ACC112 (cell line): ENCODE data around the gene BBS9.

Experiments
- H2AFZ ChIP-seq: fragments of 200-600 bp; sonication (generic); one replicate; pipeline ENCODE4 v1.6.0; 2017; ENCODE audit warnings: antibody characterized with exemption, low read length; ENCODE audit not compliant: unreplicated experiment
- H3K27ac ChIP-seq: fragments of 200-600 bp; sonication (generic); 2 replicates; pipeline ENCODE4 v1.5.1; 2014; ENCODE audit warnings: low read depth, mild to moderate bottlenecking, antibody characterized with exemption, low read length, moderate library complexity
- H3K27me3 ChIP-seq: fragments of 200-600 bp; sonication (generic); 2 replicates; pipeline ENCODE4 v1.6.1; 2014; ENCODE audit warnings: mild to moderate bottlenecking, antibody characterized with exemption, low read length, moderate library complexity, mixed read lengths; ENCODE audit not compliant: insufficient read depth
- H3K36me3 ChIP-seq: fragments of 200-600 bp; sonication (generic); 2 replicates; pipeline ENCODE4 v1.6.1; 2016; ENCODE audit warnings: mild to moderate bottlenecking, antibody characterized with exemption, low read length, moderate library complexity, mixed read lengths; ENCODE audit not compliant: insufficient read depth
- H3K4me1 ChIP-seq: fragments of 200-600 bp; sonication (generic); one replicate; pipeline ENCODE4 v1.6.1; 2016; ENCODE audit warnings: low read length, mixed read lengths; ENCODE audit not compliant: insufficient read depth, unreplicated experiment, control insufficient read depth
- H3K4me3 ChIP-seq: fragments of 200-600 bp; sonication (generic); 2 replicates; pipeline ENCODE4 v1.5.1; 2014; ENCODE audit warnings: mild to moderate bottlenecking, low read depth, low read length
- H3K79me2 ChIP-seq: fragments of 200-600 bp; sonication (generic); one replicate; pipeline ENCODE4 v1.6.0; 2016; ENCODE audit warnings: low read length; ENCODE audit not compliant: control insufficient read depth, unreplicated experiment, insufficient read depth

BBS9 gene

DNA sequence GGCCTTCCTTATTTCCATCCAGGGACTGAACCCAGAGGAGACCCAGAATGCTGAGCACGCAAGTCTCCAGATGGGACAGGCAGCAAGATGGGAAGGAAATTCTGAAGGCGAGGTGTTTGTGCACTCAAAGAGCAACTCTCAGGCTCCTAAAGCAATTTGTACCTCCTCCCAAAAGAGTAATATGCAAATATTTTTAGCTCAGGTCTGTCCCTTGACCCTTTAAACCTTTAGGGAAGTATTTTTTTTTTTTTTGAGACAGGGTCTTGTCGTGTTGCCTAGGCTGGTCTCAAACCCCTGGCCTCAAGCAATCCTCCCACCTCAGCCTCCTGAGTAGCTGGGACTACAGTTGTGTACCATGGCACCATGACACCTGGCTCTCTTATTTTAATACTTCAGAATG is 28.6 kb upstream of the BBS9 start:
- H3K4me3 ChIP-seq = no peak overlapping the region
- H3K4me1 ChIP-seq = no peaks in the 10 kb centered on the region
- H3K27me3 ChIP-seq = no peaks in the 10 kb centered on the region
- H3K79me2 ChIP-seq = peaks cover 19% of the 10 kb centered on the region
- H3K36me3 ChIP-seq = peaks cover 29% of the 10 kb centered on the region
- H3K27ac ChIP-seq = no peak overlapping the region
- no peak overlapping the region for H2AFZ ChIP-seq

DNA sequence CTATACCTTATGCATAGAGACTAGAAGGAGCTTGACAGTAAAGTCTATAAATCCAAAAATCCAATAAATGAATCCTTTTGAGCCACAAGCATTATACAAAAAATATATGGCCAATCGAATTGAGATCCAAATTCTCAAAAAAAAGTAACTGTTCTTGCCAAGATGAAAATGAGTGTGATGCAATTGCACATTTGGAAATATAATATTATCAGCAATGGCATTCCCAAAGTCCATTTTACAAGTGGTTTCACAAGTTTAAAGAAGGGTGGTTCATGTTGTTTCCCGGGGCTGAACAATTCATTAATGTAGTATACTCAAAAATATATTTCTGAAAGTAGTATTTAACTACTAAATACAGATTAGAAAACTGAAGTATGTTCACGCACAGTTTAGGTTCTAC is 27.5 kb upstream of the BBS9 start:
- Histone ChIP-seq H3K79me2 (peaks cover 30% of the 10 kb centered on the region), H3K27me3 (no peaks in the 10 kb centered on the region), H3K4me3 (no peak overlapping the region), H3K27ac (no peak overlapping the region), H2AFZ (no peak overlapping the region), H3K36me3 (peaks cover 21% of the 10 kb centered on the region), H3K4me1 (no peaks in the 10 kb centered on the region)

DNA sequence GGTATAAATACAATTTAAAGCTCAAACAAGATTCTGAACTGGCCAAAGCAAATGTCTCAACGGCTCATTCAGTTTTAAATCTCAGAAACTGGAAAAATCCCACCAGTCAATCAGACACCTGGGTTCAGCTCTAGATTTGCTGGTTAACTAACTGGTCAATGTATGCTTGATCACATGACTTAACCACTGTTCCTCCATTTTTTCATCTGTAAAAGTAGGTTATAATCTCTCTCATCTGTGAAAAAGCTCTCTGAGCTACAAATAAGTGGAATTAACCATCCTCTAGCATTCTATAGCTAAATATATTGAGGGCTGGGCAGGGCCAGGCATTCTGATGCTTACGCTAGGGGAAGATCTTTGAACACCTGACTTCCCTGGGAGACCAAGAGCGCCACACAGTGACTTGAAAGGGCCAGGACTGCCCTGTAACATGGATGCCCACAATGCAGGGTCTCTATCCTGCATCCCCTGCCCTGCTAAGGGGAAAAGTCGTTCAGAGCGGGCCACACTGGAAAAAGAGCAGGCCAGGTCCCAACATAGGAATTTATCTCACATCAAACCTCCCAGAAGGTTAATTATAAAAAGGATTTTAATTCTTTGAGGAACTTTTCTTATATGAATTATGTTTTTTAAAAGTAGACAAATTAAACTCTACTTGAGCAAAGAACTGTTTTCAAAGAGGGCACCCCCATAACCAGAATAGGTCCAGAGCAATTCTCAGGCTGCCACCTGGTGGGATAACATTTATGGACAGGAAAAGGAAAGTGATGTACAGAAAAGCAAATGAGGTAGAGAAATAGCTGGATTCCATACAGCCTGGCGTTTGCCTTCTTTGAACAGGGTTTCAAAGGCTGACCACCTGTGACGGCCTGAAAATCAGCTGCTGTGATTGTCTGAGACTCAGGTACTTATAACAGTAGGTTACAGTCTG is 22.0 kb upstream of the BBS9 start:
- H3K4me1 ChIP-seq = peaks cover 18% of the 10 kb centered on the region
- peaks cover 51% of the 10 kb centered on the region for H3K79me2 ChIP-seq
- H3K4me3 ChIP-seq = peak overlapping the region; percentile 79
- peak overlapping the region; percentile 8 for H2AFZ ChIP-seq
- H3K36me3 ChIP-seq = peaks cover 5% of the 10 kb centered on the region; the same call in 1 of the 2 replicates
- H3K27me3 ChIP-seq = no peaks in the 10 kb centered on the region
- no peak overlapping the region for H3K27ac ChIP-seq

DNA sequence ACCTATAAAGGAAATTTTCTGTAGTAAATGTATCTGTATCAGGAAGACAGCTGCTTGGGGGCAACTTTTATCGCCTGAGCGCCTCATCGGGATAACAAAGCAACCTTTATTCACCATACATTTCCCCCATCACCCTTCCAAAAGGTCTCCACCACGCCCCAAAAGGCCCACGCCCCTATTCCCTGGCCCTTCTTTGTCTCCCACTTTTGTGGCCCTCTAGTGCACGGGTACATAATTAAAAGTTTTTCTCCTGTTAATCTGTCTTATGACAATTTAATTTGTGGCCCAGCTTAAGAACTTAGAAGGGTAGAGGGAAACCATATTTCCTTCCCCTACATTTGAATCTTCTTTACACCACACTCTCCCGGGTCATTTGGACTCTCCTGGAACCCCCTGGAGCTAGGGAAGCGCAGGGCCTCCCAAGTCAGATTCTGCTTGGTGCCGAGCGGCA is 20.8 kb upstream of the BBS9 start:
- Histone ChIP-seq H3K4me3 (peak overlapping the region; percentile 79), H3K4me1 (peaks cover 18% of the 10 kb centered on the region), H3K79me2 (peaks cover 47% of the 10 kb centered on the region), H3K36me3 (peaks cover 1% of the 10 kb centered on the region; the same call in 1 of the 2 replicates), H3K27ac (no peak overlapping the region), H3K27me3 (no peaks in the 10 kb centered on the region), H2AFZ (peak overlapping the region; percentile 8)

DNA sequence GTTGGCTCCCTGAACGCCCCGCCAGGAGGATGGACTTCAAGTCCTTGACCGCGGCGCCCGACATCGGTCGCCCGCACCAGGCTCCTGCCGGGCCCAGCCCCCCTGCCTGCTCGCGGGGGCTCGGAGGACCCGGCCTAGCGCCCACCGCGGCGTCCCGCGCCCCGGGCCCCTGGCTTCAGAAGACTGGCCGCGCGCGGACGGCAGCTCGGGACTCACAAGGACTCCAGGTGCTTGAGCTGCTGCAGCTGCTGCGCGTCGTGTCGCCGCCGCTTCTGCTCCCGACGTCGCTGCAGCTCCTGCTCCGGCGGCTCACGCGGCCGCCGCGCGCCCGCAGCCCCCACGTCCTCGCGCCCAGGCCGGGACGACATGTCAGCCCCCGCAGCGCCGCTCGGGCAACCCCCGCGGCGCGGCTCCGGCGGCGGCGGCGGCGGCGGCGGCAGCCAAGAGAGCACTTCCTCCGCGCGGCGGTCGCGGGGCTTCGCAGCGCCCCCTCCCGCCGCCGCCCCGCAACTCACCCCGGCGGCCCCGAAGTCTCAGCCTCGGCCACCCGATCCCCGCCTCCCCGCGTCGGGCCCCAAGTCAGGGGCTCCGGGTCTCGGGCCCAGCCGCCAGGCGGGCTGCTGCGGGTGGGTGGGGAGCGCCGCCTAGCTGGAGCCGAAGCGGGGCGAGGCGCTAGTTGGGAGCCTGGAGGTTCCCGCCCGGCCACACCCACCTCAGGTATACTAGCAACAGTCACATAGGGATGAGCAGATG is 20.2 kb upstream of the BBS9 start, which contains the start of gene RP9:
Gene RP9 (minus strand): TSS at position 400 of the 753 bp plus-strand sequence. CDS start 32 bp downstream, at position 368.
- Histone ChIP-seq H3K4me1 (peaks cover 18% of the 10 kb centered on the region), H3K79me2 (peaks cover 46% of the 10 kb centered on the region), H3K4me3 (peak within 1 kb of the TSS; percentile 79), H3K27me3 (no peaks in the 10 kb centered on the region), H3K27ac (peak within 1 kb of the TSS; percentile 17; the same call in 1 of the 2 replicates), H3K36me3 (no peaks in the 10 kb centered on the region), H2AFZ (peak within 1 kb of the TSS; percentile 44)

DNA sequence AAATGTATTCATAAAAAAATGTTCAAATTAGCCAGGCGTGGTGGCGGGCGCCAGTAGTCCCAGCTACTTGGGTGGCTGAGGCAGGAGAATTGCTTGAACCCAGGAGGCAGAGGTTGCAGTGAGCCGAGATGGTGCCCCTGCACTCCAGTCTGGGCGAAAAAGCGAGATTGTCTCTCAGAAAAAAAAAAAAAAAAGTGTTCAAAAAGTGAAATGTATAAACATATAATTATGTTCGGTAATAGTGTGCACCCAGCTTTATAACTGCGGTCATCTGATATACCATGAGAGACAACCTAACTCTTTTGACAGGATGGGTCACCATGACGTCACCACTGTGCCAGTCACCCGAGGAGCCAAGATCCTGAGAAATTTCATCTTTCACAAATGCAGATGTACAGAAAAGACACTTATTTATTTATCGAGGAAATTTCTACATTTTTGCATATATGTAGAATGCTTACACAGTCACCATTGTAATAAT is 19.6 kb upstream of the BBS9 start:
- Histone ChIP-seq H3K4me1 (peaks cover 18% of the 10 kb centered on the region), H2AFZ (peak overlapping the region; percentile 44), H3K79me2 (peaks cover 40% of the 10 kb centered on the region), H3K4me3 (peak overlapping the region; percentile 79), H3K27me3 (no peaks in the 10 kb centered on the region), H3K27ac (peak overlapping the region; percentile 17; the same call in 1 of the 2 replicates), H3K36me3 (no peaks in the 10 kb centered on the region)

DNA sequence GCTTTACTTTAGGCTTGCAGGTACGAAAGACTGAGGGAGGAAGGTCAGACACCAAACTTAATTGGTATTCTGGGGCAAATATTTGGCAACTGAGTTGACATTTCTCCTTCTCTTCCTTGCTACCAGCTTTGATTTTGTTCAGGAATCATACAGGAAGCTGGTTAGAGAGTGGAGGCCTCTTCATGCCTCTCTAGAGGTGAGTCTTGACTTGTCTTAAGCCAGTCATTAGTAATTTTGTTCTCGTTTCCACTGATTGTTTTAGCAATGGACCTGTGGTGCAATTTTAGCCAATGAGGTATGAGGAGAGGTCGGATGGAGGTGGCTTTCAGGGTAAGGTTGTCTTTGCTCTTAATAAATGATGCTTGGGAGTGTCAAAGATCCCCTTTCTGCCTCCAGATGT is 17.8 kb upstream of the BBS9 start:
- H3K4me3 ChIP-seq = no peak overlapping the region
- no peak overlapping the region for H2AFZ ChIP-seq
- no peaks in the 10 kb centered on the region for H3K27me3 ChIP-seq
- no peak overlapping the region for H3K27ac ChIP-seq
- H3K79me2 ChIP-seq = peaks cover 24% of the 10 kb centered on the region
- peaks cover 18% of the 10 kb centered on the region for H3K4me1 ChIP-seq
- H3K36me3 ChIP-seq = no peaks in the 10 kb centered on the region

DNA sequence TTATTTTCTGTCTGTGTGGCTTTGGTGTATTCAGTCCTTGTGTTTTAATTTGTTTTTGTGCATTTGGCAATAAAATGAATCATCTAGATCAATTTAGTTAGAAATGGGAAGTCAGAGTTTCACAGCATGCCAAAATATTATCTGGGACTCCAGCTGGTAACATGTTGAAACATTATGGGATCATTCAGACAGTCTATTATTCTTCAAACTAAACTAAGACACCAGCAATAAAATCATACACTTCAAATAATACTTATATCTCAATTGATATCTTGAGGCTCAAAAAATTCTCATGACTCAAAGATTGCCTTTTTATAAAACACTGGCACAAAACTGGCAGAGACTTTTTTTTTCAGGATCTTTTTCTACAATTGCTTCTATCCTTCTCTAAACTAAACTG is 14.4 kb upstream of the BBS9 start:
- H3K4me1 ChIP-seq = peaks cover 2% of the 10 kb centered on the region
- H3K79me2 ChIP-seq = no peaks in the 10 kb centered on the region
- H3K4me3 ChIP-seq = no peak overlapping the region
- no peaks in the 10 kb centered on the region for H3K36me3 ChIP-seq
- H3K27me3 ChIP-seq = 0 out of 2 replicates have a peak, but pooled peaks cover 5% of the 10 kb centered on the region
- H3K27ac ChIP-seq = no peak overlapping the region
- no peak overlapping the region for H2AFZ ChIP-seq

DNA sequence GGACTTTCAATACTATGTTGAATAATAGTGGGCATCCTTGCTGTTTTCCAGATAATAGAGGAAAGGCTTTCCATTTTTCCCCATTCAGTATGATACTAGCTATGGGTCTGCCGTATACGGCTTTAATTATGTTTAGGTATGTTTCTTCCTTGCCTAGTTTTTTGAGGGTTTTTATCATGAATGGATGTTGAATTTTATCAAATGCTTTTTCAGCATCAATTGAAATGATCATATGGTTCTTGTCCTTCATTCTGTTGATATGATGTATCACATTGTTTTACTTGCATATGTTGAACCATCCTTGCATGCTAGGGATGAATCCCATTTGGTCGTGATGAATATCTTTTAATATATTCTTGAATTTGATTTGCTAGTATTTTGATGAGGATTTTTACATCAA is 11.0 kb upstream of the BBS9 start:
- Histone ChIP-seq H2AFZ (no peak overlapping the region), H3K4me3 (no peak overlapping the region), H3K79me2 (no peaks in the 10 kb centered on the region), H3K27me3 (0 out of 2 replicates have a peak, but pooled peaks cover 11% of the 10 kb centered on the region), H3K4me1 (no peaks in the 10 kb centered on the region), H3K27ac (no peak overlapping the region), H3K36me3 (no peaks in the 10 kb centered on the region)

DNA sequence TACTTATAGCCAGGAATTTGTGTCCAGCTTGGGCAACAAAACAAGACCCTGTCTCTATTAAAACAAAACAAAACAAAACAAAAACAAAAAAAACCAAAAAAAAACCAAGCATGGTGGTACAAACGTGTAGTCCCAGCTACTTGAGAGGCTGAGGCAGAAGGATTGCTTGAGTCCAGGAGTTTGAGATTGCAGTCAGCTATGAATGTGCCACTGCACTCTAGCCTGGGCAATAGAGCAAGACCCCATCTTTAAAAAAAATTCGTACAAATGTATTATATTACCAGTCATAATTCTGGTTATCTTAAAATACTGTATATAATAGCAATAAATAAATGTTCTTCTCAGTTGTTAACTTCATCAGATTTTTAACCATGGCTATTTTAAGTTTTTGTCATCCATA is 2.3 kb upstream of the BBS9 start:
- H3K27ac ChIP-seq = no peak overlapping the region
- no peaks in the 10 kb centered on the region for H3K27me3 ChIP-seq
- H3K4me3 ChIP-seq = no peak overlapping the region
- H2AFZ ChIP-seq = no peak overlapping the region
- peaks cover 3% of the 10 kb centered on the region for H3K79me2 ChIP-seq
- H3K36me3 ChIP-seq = no peaks in the 10 kb centered on the region
- H3K4me1 ChIP-seq = no peaks in the 10 kb centered on the region
